ENCODE results near the gene VWA3B.

VWA3B gene

GRCh38 chr2:98269274-98269673, 182.3 kb downstream of the VWA3B start:
- TF ChIP-seq CTCF (IDR thresholded peaks at IDR 0.05) (peak; percentile 75), ZFX (IDR thresholded peaks at IDR 0.05; ENCODE audit: borderline replicate concordance) (no peak)
- H3K27ac ChIP-seq: no peak overlapping the region

GRCh38 chr2:98269830-98270229, 182.9 kb downstream of the VWA3B start:
- TF ChIP-seq CTCF (IDR thresholded peaks at IDR 0.05) (no peak), ZFX (IDR thresholded peaks at IDR 0.05; ENCODE audit: borderline replicate concordance) (no peak)
- H3K27ac ChIP-seq: no peak overlapping the region

GRCh38 chr2:98277162-98277859, 190.3 kb downstream of the VWA3B start:
- TF ChIP-seq CTCF (IDR thresholded peaks at IDR 0.05) (no peak), ZFX (IDR thresholded peaks at IDR 0.05; ENCODE audit: borderline replicate concordance) (no peak)
- H3K27ac ChIP-seq: no peak overlapping the region

- no peak overlapping the region for H3K27ac ChIP-seq
- no peak for TF ChIP-seq ZFX (IDR thresholded peaks at IDR 0.05; ENCODE audit: borderline replicate concordance)
Measured at GRCh38 chr2:98278074-98278473, 191.1 kb downstream of the VWA3B start.

- TF ChIP-seq ZFX (IDR thresholded peaks at IDR 0.05; ENCODE audit: borderline replicate concordance) (no peak), CTCF (IDR thresholded peaks at IDR 0.05) (no peak)
- no peak overlapping the region for H3K27ac ChIP-seq
Measured at GRCh38 chr2:98280376-98281102, 193.6 kb downstream of the VWA3B start.

- no peak for TF ChIP-seq ZFX (IDR thresholded peaks at IDR 0.05; ENCODE audit: borderline replicate concordance)
- no peak for TF ChIP-seq CTCF (IDR thresholded peaks at IDR 0.05)
Measured at GRCh38 chr2:98281607-98282006, 194.6 kb downstream of the VWA3B start.

GRCh38 chr2:98282109-98282508, 195.1 kb downstream of the VWA3B start:
- no peak for TF ChIP-seq ZFX (IDR thresholded peaks at IDR 0.05; ENCODE audit: borderline replicate concordance)
- TF ChIP-seq CTCF (IDR thresholded peaks at IDR 0.05): no peak
- H3K27ac ChIP-seq: no peak overlapping the region

More at GRCh38 chr2:98281607-98282006, 194.6 kb downstream of the VWA3B start:
- H3K27ac ChIP-seq: no peak overlapping the region
